ENCODE measurements around the gene SH3D19. TPM values are rescaled to one million over a fixed set of nuclear protein-coding genes. Genes with fewer than 3 reads are reported as not detected.

The SH3D19 gene
- total RNA-seq, 1 donor from 2014 or later = 39.3 TPM

DNA sequence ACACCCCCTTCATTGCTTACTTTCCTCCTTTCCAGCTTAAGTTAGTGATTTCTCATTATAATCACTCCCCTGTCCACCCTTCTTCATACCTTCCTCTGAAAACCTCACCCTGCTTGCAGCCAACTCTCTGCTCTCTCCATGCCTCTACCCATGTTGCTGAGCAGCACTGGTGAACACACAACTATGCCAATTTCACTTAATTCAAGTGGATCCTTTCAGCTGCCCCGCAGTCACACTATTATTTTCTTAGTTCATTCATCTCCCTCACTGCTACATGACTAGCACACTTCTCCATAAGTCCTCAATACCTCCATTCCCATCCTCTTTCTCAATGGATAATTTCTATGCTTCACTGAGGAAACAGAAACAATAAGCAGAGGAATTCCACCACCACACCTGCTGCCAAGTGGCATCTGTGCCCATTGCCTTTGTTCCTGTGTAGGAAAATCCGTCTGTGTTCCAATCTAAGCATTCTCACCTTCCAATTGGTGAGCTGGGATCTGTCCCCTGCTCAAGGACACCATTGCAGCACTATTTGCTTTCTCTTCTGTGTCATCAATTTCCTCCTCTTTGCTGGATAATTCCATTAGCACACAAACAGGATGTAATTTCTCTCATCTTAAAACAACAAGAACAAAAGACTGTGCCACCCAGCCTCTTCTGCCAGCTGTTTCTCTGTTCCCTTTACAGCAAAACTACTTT, 73.7 kb downstream of the SH3D19 start:
- H3K27ac ChIP-seq = peak overlapping the region; percentile 20
- no peak overlapping the region for H3K9ac ChIP-seq
- no peak overlapping the region for H2AFZ ChIP-seq (replicated peaks)
- H3K4me1 ChIP-seq = peaks cover 34% of the 10 kb centered on the region
- Mint-ChIP-seq H3K4me1 (peaks cover 6% of the 10 kb centered on the region), H3K27ac (no peak overlapping the region), H3K4me3 (no peak overlapping the region), H3K36me3 (peaks cover 10% of the 10 kb centered on the region), H3K27me3 (ENCODE audit: insufficient read depth, low read depth) (no peaks in the 10 kb centered on the region), H3K9me3 (peaks cover 6% of the 10 kb centered on the region)
- TF ChIP-seq CTCF (IDR thresholded peaks at IDR 0.05) (no peak), EZH2 (IDR thresholded peaks at IDR 0.05) (no peak), EZH2phosphoT487 (IDR thresholded peaks at IDR 0.05) (no peak)
- H3K27me3 ChIP-seq = no peaks in the 10 kb centered on the region
- H3K36me3 ChIP-seq = no peaks in the 10 kb centered on the region
- H3K79me2 ChIP-seq (ENCODE audit: low read depth) = peaks cover 58% of the 10 kb centered on the region
- peaks cover 28% of the 10 kb centered on the region for H3F3A ChIP-seq (ENCODE audit: low read depth)
- DNase-seq (ENCODE audit: low spot score) = peak; percentile 7
- H3K9me3 ChIP-seq (ENCODE audit: low read depth) = no peaks in the 10 kb centered on the region
- H3K4me2 ChIP-seq = peak overlapping the region; percentile 22
- H3K4me3 ChIP-seq = no peak overlapping the region
- H4K20me1 ChIP-seq (ENCODE audit: low read depth) = peaks cover 20% of the 10 kb centered on the region

DNA sequence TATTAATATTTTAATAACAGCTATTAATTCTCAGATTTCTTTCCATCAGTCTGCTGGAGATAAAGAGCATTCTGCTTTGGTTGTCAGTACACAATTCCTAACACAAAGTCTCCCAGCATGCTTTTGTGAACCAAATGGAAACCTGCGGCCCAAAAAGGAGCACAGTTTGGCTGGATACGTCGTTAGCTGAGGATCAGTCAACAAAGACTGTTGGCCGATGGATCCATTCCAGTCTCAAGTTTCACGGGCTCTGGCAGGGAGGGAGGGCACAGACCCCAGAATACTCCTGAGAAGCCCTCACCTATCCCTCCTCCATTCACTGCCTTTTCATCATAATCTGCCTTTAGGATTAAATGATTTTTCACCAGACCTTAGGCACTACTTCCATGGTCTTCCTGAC, 74.7 kb downstream of the SH3D19 start:
- H3K36me3 Mint-ChIP-seq = peaks cover 7% of the 10 kb centered on the region
- Histone ChIP-seq H4K20me1 (ENCODE audit: low read depth) (peaks cover 20% of the 10 kb centered on the region), H3K79me2 (ENCODE audit: low read depth) (peaks cover 66% of the 10 kb centered on the region), H3K9me3 (ENCODE audit: low read depth) (no peaks in the 10 kb centered on the region), H3K4me1 (peaks cover 34% of the 10 kb centered on the region), H3K27me3 (no peaks in the 10 kb centered on the region), H3K27ac (peak overlapping the region; percentile 3), H3K4me2 (peak overlapping the region; percentile 59), H3K36me3 (no peaks in the 10 kb centered on the region), H2AFZ (replicated peaks) (no peak overlapping the region), H3K4me3 (no peak overlapping the region), H3F3A (ENCODE audit: low read depth) (peaks cover 28% of the 10 kb centered on the region), H3K9ac (no peak overlapping the region)
- no peak overlapping the region for H3K4me3 Mint-ChIP-seq
- no peaks in the 10 kb centered on the region for H3K27me3 Mint-ChIP-seq (ENCODE audit: insufficient read depth, low read depth)
- peak; percentile 83 for DNase-seq (ENCODE audit: low spot score)
- H3K9me3 Mint-ChIP-seq = peaks cover 3% of the 10 kb centered on the region
- peak overlapping the region; percentile 68 for H3K27ac Mint-ChIP-seq
- TF ChIP-seq CTCF (IDR thresholded peaks at IDR 0.05) (no peak), EZH2phosphoT487 (IDR thresholded peaks at IDR 0.05) (no peak), EZH2 (IDR thresholded peaks at IDR 0.05) (no peak)
- peaks cover 6% of the 10 kb centered on the region for H3K4me1 Mint-ChIP-seq

GRCh38 chr4:151248519-151248918, 76.9 kb downstream of the SH3D19 start:
- no peaks in the 10 kb centered on the region for H3K36me3 ChIP-seq
- Mint-ChIP-seq H3K9me3 (no peaks in the 10 kb centered on the region), H3K27ac (no peak overlapping the region), H3K4me1 (peaks cover 6% of the 10 kb centered on the region), H3K36me3 (peaks cover 4% of the 10 kb centered on the region), H3K4me3 (no peak overlapping the region), H3K27me3 (ENCODE audit: insufficient read depth, low read depth) (no peaks in the 10 kb centered on the region)
- H3K27ac ChIP-seq = no peak overlapping the region
- no peak overlapping the region for H3K9ac ChIP-seq
- H3K27me3 ChIP-seq = no peaks in the 10 kb centered on the region
- H3K9me3 ChIP-seq (ENCODE audit: low read depth) = no peaks in the 10 kb centered on the region
- TF ChIP-seq EZH2 (IDR thresholded peaks at IDR 0.05) (no peak), CTCF (IDR thresholded peaks at IDR 0.05) (no peak), EZH2phosphoT487 (IDR thresholded peaks at IDR 0.05) (no peak)
- no peak overlapping the region for H3K4me3 ChIP-seq
- DNase-seq (ENCODE audit: low spot score) = no peak
- H4K20me1 ChIP-seq (ENCODE audit: low read depth) = peaks cover 21% of the 10 kb centered on the region
- H3K4me1 ChIP-seq = peaks cover 38% of the 10 kb centered on the region
- no peak overlapping the region for H2AFZ ChIP-seq (replicated peaks)
- H3K79me2 ChIP-seq (ENCODE audit: low read depth) = peaks cover 63% of the 10 kb centered on the region
- no peak overlapping the region for H3K4me2 ChIP-seq
- H3F3A ChIP-seq (ENCODE audit: low read depth) = peaks cover 28% of the 10 kb centered on the region
